ENCODE measurements around the gene ARHGEF1.
"Not testable (repeated sequence)": the region's sequence is repeated elsewhere in the genome, so short reads cannot be mapped to it uniquely, and the experiment has no call there.

ARHGEF1 gene

GRCh38 chr19:41936961-41937360 lies 54.0 kb downstream of the ARHGEF1 start:
- no peak for TF ChIP-seq CTCF (IDR thresholded peaks at IDR 0.05; ENCODE audit: low read depth, low read length)
- no peak for DNase-seq (ENCODE audit: extremely low read depth, low read depth)

- no peak for DNase-seq (ENCODE audit: extremely low read depth, low read depth)
- TF ChIP-seq CTCF (IDR thresholded peaks at IDR 0.05; ENCODE audit: low read depth, low read length): no peak; the same call in 1 of the 2 replicates
Observed at GRCh38 chr19:41937525-41938468, 54.8 kb downstream of the ARHGEF1 start.

GRCh38 chr19:41939209-41939608 lies 56.2 kb downstream of the ARHGEF1 start:
- DNase-seq (ENCODE audit: extremely low read depth, low read depth): not testable (repeated sequence)

DNA sequence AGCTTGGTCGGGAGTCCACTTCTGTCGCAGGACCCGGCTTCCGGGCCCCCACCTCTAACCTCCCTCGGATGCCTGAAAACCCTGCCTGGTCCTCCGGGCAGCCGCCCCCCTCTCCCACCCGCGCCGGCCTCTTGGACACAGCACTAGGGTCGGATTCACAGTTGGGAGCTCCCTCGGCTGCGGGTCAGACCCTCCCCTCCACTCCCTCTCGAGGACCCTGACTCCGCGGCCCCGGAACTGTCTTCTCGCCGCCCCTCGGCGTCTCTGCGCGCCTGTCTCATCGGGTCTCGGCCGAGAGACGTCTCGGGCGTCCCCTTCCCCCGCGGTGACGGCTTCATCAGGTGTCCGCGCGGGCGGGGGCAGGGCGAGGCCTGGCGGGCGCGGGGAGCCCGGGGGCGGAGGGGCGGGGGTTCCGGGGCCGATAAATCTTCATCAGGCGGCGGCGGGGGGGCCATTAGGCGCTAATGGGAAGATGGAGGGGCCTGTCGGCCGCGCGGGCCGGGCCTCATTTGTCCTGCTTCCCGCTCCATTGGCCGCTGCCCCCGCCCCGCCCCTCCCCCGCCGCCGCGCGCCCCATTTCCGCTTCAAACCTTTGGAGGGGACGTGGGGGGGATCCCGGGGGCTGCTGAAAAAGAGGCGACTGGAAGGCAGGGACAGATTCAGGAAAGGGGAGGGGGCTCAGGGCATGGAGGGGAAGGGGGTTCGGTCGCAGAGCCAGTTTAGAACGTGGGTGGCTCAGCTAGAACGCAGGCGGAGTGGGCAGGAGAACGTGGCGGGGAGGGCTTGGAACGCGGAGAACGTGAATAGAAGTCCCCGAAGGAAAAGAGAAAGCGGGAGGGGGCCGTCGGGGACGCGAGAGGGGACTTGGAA lies 57.1 kb downstream of the ARHGEF1 start:
- DNase-seq (ENCODE audit: extremely low read depth, low read depth): no peak
- no peak for TF ChIP-seq CTCF (IDR thresholded peaks at IDR 0.05; ENCODE audit: low read depth, low read length)

- no peak for DNase-seq (ENCODE audit: extremely low read depth, low read depth)
- TF ChIP-seq CTCF (IDR thresholded peaks at IDR 0.05; ENCODE audit: low read depth, low read length): no peak
Observed at GRCh38 chr19:41940731-41941409, 57.9 kb downstream of the ARHGEF1 start.

- no peak for DNase-seq (ENCODE audit: extremely low read depth, low read depth)
- no peak for TF ChIP-seq CTCF (IDR thresholded peaks at IDR 0.05; ENCODE audit: low read depth, low read length)
Observed at GRCh38 chr19:41941410-41942202, 58.6 kb downstream of the ARHGEF1 start.

DNA sequence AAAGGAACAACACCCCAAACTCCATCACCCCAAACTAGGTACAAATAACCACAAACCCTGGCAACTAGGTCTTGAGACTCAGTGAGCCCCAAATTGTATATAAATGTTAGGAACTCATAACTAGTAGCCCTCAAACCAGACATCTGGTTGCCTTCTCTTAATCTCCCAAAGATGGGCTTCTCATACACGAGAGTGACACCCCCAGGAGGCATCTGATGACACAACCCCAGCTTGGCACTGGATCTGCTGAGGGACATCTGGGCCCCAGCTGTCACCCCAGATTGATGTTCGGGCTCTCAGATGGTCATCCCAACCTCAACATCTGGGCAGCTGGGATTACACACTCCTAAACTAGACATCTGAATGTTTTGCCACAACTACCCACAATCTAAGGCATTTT lies 61.4 kb downstream of the ARHGEF1 start:
- no peak for DNase-seq (ENCODE audit: extremely low read depth, low read depth)
- TF ChIP-seq CTCF (IDR thresholded peaks at IDR 0.05; ENCODE audit: low read depth, low read length): no peak

All from AG09319 (cell line).